HG02759 (cell line): ENCODE data around the gene KCNJ4.

Source experiments
- ATAC-seq: cut with Tn5 transposase; IDR thresholded peaks from one replicate; pipeline ENCODE4 v1.9.1; 2021; ENCODE audit warnings: mild to moderate bottlenecking, moderate library complexity; ENCODE audit not compliant: unreplicated experiment

KCNJ4 gene

DNA sequence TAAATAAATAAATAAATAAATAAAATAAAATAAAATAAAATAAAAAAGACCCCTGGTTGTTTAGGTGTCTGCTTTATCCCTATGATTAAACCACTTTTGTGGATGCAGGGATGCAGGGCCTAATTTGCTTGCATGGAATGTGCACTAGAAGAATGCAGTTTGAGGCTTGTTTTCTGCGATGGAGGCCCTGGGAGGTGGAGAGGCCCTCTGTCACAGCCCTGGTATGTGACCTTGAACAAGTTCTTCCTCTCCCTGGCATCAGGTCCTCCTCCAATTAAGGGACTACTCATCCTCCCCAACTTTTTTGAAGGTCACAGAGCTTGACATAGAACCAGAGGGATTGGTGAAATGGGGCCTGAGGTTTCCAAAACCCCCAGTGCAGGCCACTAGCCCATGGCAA lies 22.7 kb downstream of the KCNJ4 start:
- no peak for ATAC-seq

DNA sequence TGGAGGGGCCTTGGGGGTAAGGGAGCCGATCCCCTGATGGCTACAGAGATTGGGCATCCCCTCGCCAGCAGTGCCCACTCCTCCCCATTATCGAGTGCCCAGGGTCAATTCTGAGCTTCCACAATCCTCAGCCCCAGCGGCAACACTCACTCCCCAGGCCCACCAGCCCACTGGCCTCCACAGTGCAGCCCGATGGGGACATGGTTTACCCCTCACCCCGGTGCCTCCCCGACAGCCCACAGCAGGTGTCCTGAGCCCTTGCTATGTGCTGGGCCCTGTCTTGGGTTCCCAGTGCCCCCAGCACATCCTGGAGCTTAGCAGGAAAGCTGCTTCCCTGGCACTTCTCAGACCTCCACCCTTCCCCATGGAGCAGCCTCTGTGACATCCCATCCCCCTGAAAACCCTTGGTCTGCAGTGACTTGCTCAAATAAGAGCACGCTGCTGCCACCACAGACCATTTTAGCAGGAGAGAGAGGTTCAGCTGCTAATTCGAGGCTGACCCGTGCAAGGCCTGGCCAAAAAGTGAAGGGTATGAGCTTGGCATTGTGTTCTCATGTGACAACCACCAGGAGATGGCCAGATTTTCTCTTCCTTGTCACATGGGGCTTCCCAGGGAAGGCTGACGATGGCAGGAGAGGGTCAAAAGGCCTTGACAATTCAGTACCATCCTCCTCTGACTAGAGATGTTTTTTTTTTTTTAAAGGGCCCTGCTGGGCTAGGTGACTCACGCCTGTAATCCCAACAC lies 23.6 kb downstream of the KCNJ4 start:
- ATAC-seq: no peak

DNA sequence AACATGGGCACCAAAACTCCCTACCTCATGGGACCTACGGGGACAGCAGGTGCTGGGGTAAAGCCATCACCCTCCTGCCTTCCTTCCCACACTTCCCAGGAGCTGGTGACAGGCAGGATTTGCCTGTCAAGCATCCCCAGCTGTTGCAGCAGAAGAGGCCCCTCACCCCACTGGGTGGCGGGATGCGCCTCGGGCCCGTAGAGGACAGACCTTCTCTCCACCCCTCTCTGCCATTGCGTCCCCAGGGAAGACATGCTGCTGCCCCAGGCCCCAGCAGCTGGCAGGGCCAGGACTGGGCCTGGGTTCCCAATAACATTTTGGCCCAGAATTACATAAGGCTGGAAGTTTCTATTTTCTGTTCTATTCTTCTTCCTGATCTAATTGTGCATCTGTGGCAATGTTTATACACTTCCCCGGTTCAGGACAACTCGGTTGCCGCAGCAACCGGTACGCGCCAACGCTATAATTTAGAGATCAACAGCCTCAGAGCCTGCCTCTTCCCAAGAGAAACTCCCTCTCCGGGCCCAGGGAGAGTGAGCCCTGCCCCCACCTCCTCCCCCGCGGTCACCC lies 25.4 kb downstream of the KCNJ4 start:
- ATAC-seq: no peak

DNA sequence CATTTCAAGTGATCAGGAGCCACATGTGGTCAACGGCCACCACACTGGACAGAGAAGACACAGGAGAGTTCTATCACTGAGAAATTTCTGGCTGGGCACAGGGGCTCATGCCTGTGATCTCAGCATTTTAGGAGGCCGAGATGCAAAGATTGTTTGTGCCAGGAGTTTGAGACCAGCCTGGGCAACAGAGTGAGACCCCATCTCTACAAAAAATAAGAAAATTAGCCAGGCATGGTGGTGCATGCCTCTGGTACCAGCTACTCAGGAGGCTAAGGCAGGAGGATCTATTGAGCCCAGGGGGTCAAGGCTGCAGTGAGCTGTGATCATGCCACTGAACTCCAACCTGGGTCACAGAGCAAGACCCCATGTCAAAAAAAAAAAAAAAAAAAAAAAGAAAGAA lies 26.3 kb downstream of the KCNJ4 start:
- no peak for ATAC-seq

DNA sequence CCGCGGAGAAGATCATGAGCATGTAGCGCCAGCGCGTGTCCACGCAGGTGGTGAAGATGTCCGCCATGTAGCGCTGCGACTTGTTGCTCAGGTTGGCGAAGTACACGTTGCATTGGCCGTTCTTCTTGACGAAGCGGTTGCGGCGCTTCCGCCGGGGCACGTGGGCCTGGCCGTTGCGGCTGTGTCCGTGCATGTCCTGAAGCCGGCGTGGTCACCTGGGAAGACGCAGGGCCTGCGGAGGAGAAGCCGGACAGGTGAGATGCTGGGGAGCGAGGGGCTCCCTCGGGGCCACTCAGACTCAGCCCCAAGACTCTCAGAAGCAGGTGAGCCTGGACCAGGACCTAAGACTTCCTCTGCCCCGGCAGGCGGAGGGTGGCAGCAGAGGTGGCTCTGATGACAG lies 27.1 kb downstream of the KCNJ4 start:
- ATAC-seq: no peak

DNA sequence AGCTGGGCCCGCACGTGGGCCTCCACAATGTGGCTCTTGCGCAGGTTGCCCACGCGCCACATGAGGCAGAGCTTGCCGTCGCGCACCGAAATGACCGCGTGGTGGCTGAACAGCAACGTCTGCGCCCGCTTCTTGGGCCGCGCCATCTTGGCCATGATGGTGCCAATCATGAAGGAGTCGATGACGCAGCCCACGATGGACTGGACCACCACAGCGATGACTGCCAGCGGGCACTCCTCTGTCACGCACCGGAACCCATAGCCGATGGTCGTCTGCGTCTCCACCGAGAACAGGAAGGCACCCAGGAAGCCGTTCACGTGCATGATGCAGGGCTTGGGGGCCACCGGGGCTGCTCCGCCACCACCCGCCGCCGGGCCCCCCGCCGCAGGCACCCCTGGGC lies 27.5 kb downstream of the KCNJ4 start:
- ATAC-seq: no peak

DNA sequence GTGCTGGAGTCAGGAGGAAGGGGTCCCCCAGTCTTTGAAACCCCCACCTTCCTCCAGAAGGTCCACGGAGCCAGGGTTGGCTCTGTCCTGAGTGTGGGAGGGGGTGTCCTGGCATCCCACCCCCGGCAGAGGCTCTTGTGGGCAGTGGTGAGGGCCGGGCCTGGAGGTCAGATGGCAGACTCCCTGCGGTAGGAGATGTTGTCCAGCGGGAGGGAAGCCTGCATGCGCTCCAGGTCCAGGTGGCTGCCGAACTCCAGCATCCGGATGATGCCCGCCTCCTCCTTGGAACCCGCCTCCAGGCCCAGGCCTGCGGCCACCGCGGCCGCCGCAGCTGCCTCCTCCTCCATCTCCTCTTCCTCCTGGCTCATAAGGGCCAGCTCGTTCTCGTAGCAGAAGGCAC lies 28.4 kb downstream of the KCNJ4 start:
- ATAC-seq: no peak

DNA sequence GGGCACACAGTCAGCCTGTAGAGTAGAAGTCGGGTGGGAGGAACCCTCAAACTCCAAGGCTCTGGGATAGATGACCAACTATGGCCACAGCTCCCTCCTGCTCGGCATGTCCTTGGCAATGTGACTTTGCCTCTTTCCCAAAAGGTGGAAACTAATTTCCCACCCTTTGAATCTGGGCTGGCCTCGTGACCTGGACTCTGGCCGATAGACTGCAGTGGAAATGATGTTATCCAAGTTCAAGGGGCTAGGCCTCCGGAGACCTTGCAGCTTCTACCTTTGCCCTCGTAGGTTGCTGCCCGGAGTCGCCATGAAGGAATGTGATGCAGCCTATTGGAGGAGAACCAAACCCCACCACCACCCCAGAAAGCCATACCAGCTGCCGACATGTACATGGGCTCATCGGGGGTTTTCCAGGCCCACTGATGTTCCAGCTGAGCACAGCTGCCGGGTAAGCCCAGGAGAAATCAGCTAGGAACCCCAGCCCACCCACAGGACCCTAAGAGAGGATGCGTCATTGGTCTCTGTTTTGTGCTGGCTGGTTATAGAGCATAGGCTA lies 30.4 kb downstream of the KCNJ4 start:
- ATAC-seq: no peak

DNA sequence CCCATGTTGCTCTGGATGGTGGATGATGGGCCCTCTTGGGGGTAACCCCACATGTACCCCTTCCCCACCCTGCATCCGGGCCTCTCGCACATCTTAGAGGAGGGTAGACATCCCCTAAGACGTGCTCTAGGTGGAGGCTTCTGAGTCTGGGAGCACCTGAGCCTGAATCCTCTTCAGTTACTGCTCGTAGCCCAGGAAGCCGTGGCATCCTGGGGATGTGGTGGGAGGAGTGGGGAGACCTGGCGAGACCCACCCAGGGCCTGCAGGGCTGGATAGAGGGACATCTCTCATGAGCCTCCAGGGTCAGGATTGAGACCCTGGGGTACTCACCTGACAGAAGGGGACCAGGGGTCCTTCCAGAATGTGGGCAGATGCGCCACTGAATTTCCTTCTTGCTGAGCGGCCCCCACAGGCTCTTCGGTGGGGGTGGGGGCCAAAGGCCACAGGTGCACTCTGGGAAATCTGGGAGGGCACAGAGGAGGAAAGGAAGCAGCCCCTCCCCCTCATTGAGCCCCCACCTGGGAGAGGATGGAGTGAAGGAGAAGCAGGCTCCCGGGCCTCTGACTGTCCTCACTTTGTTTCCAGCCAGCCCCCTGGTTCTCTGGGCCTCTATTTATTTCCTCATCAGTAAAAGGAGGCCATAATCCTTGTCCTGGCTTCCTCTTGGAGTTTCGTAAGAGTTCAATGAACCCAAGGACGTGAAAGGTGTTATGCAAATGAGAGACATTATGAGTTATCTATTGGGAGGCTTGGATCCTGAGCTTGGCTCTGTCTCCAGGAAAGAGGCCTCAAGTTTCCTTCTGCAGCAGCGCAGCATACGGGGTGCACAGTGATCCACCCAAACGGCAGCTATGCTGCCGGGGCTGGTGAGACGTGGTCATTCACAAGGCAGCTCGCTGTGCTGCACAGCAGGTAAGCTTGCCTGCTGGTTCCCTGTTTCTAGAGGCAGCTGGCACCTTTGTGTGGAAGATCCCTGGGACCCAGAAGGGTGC lies 31.2 kb downstream of the KCNJ4 start:
- ATAC-seq: no peak

DNA sequence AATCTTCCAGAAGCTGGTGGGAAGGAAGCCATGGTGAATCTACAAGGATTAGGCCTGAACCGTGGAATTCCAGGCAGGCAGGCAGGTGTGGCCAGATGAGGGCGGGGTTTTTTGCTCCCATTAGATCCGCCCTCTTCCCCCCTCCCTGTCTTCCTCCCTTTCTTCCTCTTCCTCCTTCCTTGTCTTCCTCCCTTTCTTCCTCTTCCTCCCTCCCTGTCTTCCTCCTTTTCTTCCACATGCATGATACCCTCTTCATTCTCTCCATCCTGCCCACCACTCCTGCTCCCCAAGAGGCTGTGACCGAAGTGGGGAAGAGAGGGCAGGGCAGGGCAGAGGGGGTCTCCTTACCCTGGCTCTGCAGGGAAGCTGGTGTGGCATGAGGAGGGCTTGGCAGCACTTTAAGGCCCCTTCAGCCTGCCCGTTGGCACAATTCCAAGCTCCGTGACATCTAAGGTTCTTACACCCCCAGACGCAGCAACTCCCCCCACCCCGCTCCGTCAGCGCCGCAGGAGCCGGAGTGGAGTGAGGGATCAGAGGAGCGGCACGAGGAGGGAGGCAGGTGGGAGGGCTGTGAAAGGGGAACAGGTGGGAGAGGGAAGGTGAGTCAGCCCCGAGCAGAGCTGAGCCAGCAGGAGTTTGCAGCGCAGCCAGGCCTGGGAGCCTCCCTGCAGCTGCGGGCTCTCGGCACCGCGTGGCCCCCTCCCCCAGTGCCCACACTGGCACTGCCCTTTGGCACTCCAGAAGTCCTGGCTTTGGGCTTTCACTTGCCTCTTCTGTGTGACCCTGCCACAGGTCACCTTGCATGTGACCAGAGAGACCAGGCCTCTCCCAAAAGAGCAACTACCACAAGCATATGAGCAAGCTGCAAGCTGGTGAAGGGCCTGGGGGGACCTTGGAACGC lies 32.1 kb downstream of the KCNJ4 start:
- no peak for ATAC-seq

DNA sequence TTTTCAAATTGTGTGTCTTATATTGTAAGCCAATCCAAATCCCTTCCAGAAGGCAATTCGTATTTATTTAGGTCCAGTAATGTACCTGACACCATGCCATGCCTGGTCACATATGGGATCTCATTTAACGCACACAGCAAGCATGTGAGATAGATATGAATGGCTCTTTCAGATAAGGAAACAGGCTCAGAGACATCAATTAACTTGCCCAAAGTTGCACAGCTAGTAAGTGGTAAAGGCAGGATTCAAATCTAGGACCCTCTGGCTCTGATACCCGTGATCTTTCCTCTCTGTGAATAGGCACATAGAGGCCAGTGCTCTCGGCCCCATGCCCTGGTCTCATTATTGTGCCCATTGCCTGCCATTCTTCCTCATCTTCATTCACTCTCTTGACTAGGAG lies 34.3 kb downstream of the KCNJ4 start:
- no peak for ATAC-seq

DNA sequence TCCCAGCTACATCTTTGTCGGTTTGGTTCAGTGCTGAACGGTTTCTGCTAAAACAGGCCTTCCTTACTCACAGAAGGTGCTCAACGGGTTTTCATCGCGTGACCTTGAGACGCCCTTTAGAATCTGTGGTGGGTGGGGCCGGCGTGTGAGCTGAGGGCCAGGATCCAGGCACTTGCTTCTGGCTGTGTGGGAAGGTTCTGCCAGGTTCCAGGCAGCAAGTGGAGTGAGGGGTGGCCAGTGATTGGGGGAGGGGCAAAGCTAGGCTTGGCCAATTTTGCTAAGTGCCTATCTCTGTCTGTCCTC lies 35.2 kb downstream of the KCNJ4 start:
- no peak for ATAC-seq

DNA sequence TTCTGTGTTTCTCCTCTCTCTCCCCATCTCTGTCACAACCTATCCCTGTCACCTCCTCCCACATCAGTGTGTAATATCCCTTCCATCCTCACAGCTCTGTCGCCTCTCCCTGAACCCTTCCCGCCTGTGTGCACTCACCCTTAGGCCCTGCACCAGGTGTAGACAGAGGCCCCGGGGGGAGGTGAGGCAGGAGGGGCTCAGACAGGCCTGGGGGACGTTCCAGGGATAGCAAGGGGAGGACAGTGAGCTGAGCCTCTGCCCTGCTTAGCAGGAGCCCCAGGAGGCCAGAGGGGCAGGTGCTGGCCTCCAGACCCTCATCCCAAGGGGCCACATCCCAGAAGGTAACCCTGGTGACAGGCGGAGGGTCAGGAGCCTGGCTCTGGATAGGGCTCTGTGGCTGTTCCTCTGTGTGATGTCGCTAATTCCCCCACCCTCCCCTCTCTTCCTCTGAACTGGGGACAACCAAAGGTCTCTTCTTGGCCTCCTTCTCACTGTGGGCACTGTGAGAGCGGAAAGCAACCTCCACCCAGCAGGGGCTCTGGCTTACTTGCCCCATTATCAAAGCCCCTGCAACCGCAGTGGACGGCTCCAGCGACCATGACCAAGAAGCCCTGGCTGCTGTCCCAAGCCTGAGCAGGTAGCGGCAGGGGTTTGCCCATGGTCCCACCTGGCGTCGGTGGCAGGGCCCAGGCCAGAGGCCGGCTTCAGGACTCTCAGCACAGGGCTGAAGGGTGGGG lies 35.7 kb downstream of the KCNJ4 start:
- no peak for ATAC-seq

DNA sequence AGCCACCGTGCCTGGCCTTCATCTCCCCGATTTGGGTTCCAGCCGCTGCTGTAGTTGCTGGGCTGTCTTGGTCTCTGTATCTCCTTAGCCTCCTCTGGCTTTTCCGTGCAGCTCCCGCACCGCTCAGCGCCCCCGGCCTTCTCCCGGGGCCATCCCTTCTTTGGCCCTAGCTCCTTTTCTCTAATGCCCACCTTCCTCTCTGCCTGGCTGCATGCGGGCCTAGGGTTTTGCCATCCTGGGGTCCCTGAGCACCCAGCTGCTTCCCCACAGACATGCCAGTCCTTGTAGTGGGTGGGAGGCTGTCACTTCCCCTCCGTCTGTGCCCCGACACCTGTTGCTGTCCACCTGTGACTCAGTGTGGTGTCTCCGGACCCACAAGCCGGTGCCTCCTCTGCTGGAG lies 36.4 kb downstream of the KCNJ4 start:
- no peak for ATAC-seq

DNA sequence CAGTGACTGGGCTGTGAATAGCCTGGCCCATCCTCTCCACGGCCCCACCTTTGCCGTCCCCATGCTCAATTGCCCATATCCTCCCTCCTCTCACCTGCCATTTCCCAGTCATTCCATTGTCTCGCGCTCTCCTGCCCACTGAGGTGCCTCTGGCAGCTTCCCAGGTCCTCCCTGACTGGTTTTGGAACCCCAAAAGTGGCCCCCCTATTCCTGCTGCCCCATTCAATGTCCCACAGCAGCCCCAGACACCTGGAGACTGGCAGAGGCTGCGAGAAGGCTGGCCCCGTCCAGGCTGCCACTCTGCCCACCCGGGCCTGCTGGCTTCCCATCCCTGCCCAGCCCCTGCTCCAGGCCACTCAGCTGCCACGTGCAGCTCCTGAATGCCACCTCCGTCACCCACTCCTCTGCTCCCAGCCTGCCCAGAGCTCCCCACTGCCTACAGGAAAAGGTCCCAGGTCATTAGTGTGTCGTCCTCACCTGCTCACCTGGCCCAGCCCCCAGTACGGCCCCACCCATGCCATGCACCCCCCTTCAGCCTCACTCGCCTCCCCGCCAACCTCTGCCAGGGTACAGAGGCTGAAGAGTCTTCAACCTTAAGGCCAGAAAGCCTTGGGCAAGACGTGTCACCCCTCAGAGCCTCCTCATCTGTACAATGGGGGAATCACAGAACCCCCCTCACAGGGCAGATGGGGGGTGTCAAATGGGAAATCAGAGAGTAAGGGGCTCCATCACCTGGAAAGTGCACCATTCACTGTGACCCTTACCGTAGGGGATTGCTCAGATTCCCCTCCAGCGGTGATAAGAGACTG lies 37.5 kb downstream of the KCNJ4 start:
- no peak for ATAC-seq

DNA sequence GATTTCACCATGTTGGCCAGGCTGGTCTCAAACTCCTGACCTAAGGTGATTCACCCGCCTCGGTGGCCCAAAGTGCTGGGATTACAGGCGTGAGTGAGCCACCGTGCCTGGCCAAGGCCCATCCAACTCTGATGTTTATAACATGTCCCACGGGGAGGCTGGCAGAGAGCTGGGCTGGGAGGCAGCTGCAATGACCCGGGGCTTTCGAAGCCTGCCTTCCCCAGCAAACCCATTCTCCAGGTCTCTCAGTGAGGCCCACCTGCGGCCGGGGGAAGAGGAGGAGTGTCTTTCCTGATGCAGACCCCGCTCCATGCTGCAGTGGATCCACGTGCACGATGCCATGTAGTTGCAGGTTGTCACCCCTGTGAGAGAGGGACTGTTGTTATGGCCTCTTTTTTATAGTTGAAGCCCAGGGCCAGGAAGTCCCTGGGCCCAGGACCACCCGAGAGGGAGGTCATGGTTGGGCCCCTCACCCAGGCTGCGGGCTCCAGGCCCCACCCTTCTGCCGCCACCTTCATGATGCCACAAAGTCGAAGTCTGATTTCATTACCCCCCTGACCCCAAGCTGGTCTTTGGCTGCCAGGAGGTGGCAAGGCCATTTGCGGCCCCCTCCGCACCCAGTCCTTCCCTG lies 38.3 kb downstream of the KCNJ4 start:
- no peak for ATAC-seq

DNA sequence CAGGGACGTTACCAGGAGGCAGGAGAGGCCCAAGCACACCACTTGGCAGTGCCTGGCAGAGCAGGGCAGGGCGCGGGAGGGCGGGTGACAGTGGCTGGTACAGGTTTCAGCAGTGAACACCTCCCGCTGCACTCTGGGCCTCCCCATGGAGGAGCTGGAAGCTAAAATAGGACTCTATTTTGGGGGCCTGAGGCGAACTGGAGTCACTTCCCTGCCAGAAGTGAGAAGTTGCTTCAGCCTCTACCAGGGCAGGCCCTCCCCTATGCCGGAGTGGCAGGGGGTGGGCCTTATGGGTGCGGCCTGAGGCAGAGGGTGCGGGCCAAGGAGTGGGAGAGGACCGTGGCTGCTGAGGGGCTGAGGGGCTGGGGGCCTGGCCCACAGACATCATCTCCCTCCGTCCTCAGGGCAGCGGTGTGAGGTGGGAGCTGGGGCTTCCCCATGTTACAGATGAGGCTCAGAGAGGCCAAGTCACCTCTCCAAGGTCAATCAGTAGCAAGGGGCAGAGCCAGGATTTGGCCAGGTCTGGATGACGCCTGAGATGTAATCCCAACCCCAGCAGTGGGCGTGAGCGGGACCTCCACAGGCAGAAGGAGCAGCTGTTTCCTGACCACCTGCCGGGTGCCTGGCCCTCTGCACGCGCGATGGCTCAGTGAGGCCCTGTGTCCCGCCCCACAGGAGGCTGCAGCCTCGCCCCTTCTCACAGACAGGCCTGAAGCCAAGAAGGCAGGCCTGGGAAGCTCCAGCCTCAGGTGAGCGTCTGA lies 39.3 kb downstream of the KCNJ4 start:
- no peak for ATAC-seq

DNA sequence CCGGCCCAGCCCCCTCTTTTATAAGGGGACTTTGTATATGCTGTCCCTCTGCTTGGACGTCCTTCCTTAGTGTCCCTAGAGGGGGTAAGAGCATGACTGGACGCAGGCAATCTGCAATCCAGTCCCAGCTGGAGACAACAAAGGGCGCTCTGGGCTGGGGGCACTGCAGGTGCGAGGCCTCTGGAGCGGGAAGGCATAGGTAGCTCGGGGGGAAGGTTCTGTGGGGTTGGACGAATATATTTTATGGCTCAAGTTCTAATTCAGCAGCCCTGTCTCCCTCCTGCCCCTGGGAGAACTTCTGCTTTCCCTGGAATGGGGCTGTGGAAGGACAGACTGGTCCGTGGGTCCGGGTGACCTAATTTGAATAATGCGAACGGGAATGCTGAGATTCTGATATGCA lies 40.0 kb downstream of the KCNJ4 start:
- ATAC-seq: no peak
